Epithelial cell of esophagus (primary cell): ENCODE results near the gene ZNF598.

Experiments used
- DNase-seq: peaks from one replicate; pipeline ENCODE4 v3.0.0; 2010; ENCODE audit warnings: low read depth
- H3K4me3 ChIP-seq: 2 replicates; pipeline ENCODE4 v1.5.1; 2011; ENCODE audit warnings: mild to moderate bottlenecking, low read length, control low read depth
- CTCF ChIP-seq: IDR thresholded peaks from 2 replicates; pipeline ENCODE4 v1.5.1; 2011; ENCODE audit warnings: low read depth, mild to moderate bottlenecking, low read length, control low read depth, inconsistent platforms; ENCODE audit not compliant: insufficient read depth; ENCODE audit errors: missing control alignments

ZNF598 gene

DNA sequence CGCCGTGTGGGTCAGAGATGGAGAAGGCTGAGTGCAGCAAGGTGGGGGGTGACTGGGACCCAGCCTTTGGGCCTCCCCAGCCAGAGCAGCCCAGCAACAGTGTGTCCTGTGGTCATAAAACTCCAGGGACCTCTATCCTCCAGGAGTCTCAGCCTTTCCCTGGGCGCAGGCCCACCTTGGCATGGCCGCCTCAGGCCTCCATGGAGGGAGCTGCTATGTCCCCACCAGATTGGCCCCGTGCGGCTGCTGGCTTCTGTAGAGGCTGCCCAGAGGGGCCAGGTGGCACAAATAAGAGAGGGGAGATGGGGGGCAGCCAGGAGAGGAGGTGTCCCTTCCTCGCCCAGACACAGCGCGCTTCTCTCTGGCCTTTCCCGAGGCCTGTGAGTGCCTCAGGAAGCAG lies 22.4 kb downstream of the ZNF598 start:
- no peak overlapping the region for H3K4me3 ChIP-seq
- DNase-seq = no peak
- TF ChIP-seq CTCF = no peak

GRCh38 chr16:1985466-1986150 lies 24.0 kb downstream of the ZNF598 start:
- DNase-seq = no peak
- no peak overlapping the region for H3K4me3 ChIP-seq
- TF ChIP-seq CTCF = no peak

GRCh38 chr16:1984347-1985225 lies 25.0 kb downstream of the ZNF598 start:
- peak overlapping the region; percentile 61 for H3K4me3 ChIP-seq
- no peak for TF ChIP-seq CTCF
- DNase-seq = peak; percentile 40

DNA sequence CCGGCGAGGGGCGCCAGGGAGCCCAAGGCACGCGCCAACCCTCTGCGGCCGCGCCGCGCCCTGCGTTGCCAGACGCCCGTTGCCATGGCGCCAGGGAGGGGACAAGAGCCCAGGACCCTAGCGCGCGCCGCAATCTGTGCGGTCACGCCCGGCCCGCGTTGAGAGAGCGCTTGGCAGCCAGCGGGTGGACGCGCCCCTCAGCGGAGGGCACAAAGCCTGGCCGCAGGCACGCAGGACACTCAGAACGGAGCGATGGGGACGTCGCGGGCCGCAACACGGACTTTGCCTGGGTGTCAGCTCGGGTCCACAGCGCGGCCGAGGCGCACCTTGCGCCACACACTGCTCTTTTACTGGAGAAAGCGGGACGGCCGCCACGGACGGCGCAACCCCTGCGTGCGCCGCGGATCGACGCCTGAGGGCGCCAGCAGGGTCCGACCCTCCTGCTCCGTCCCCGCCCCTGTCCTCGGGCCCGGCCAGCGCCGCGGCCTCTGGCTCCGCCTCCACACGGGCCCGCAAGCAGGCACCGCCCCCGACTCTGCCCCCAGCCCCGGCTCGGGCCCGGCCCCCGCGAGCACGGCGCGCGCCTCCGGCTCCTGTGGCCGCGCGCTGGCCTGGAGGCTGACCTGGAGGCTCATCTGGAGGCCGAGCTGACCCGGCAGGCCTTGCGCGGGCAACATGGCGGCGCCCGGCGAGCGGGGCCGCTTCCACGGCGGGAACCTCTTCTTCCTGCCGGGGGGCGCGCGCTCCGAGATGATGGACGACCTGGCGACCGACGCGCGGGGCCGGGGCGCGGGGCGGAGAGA lies 25.9 kb downstream of the ZNF598 start, which contains the start of gene GFER:
TSS of gene GFER (plus strand) at position 650 of the 803 bp plus-strand sequence. CDS start at position 676, 26 bp downstream.
- no peak for TF ChIP-seq CTCF
- peak within 1 kb of the TSS; percentile 61 for H3K4me3 ChIP-seq
- DNase-seq = peak; percentile 80

- H3K4me3 ChIP-seq = no peak overlapping the region
- DNase-seq = no peak
- no peak for TF ChIP-seq CTCF
Observed at GRCh38 chr16:1982991-1983543, 26.6 kb downstream of the ZNF598 start.

GRCh38 chr16:1982013-1982433 lies 27.6 kb downstream of the ZNF598 start:
- H3K4me3 ChIP-seq = no peak overlapping the region
- DNase-seq = peak; percentile 28
- no peak for TF ChIP-seq CTCF
